IPS-15b (cell line): ENCODE measurements around the gene PHAF1.

Experiments
- H3K27me3 ChIP-seq: one replicate; pipeline ENCODE4 v1.6.1; 2013; ENCODE audit warnings: low read length; ENCODE audit not compliant: control insufficient read depth, insufficient read depth
- H3K36me3 ChIP-seq: one replicate; pipeline ENCODE4 v1.6.1; 2013; ENCODE audit warnings: low read length; ENCODE audit not compliant: control insufficient read depth, insufficient read depth
- H3K4me1 ChIP-seq: one replicate; pipeline ENCODE4 v1.6.1; 2013; ENCODE audit warnings: mild to moderate bottlenecking, low read length; ENCODE audit not compliant: control insufficient read depth, insufficient read depth
- H3K4me3 ChIP-seq: one replicate; pipeline ENCODE4 v1.5.1; 2013; ENCODE audit warnings: low read depth, low read length
- H3K9ac ChIP-seq: one replicate; pipeline ENCODE4 v1.6.1; 2013; ENCODE audit warnings: low read depth, mild to moderate bottlenecking, low read length
- H3K9me3 ChIP-seq: one replicate; pipeline ENCODE4 v1.6.1; 2013; ENCODE audit warnings: mild to moderate bottlenecking, low read length; ENCODE audit not compliant: control insufficient read depth, insufficient read depth

Gene PHAF1

GRCh38 chr16:67088551-67088950, 21.2 kb upstream of the PHAF1 start:
- Histone ChIP-seq H3K27me3 (no peaks in the 10 kb centered on the region), H3K4me3 (no peak overlapping the region), H3K9me3 (no peaks in the 10 kb centered on the region), H3K36me3 (no peaks in the 10 kb centered on the region), H3K4me1 (no peaks in the 10 kb centered on the region), H3K9ac (no peak overlapping the region)

GRCh38 chr16:67089101-67089500, 20.6 kb upstream of the PHAF1 start:
- Histone ChIP-seq H3K9ac (no peak overlapping the region), H3K9me3 (no peaks in the 10 kb centered on the region), H3K36me3 (no peaks in the 10 kb centered on the region), H3K27me3 (no peaks in the 10 kb centered on the region), H3K4me3 (no peak overlapping the region), H3K4me1 (no peaks in the 10 kb centered on the region)

GRCh38 chr16:67091906-67092566, 17.7 kb upstream of the PHAF1 start:
- Histone ChIP-seq H3K27me3 (no peaks in the 10 kb centered on the region), H3K4me3 (no peak overlapping the region), H3K9ac (no peak overlapping the region), H3K9me3 (no peaks in the 10 kb centered on the region), H3K4me1 (no peaks in the 10 kb centered on the region), H3K36me3 (no peaks in the 10 kb centered on the region)

- no peaks in the 10 kb centered on the region for H3K36me3 ChIP-seq
- no peak overlapping the region for H3K9ac ChIP-seq
Observed at GRCh38 chr16:67093098-67093726, 16.5 kb upstream of the PHAF1 start.

GRCh38 chr16:67098599-67098998, 11.1 kb upstream of the PHAF1 start:
- Histone ChIP-seq H3K4me1 (no peaks in the 10 kb centered on the region), H3K9me3 (no peaks in the 10 kb centered on the region), H3K27me3 (no peaks in the 10 kb centered on the region), H3K4me3 (no peak overlapping the region), H3K9ac (no peak overlapping the region), H3K36me3 (no peaks in the 10 kb centered on the region)

More at GRCh38 chr16:67093098-67093726, 16.5 kb upstream of the PHAF1 start:
- Histone ChIP-seq H3K27me3 (no peaks in the 10 kb centered on the region), H3K9me3 (no peaks in the 10 kb centered on the region), H3K4me1 (no peaks in the 10 kb centered on the region), H3K4me3 (no peak overlapping the region)

GRCh38 chr16:67100569-67101310, 9.0 kb upstream of the PHAF1 start:
- Histone ChIP-seq H3K27me3 (no peaks in the 10 kb centered on the region), H3K9ac (no peak overlapping the region), H3K4me3 (no peak overlapping the region), H3K4me1 (no peaks in the 10 kb centered on the region), H3K36me3 (no peaks in the 10 kb centered on the region), H3K9me3 (no peaks in the 10 kb centered on the region)

- Histone ChIP-seq H3K9ac (no peak overlapping the region), H3K9me3 (no peaks in the 10 kb centered on the region), H3K27me3 (no peaks in the 10 kb centered on the region), H3K4me1 (no peaks in the 10 kb centered on the region), H3K4me3 (no peak overlapping the region), H3K36me3 (no peaks in the 10 kb centered on the region)
Observed at GRCh38 chr16:67101311-67102082, 8.2 kb upstream of the PHAF1 start.

- Histone ChIP-seq H3K4me3 (no peak overlapping the region), H3K36me3 (no peaks in the 10 kb centered on the region), H3K9ac (no peak overlapping the region), H3K27me3 (peaks cover 6% of the 10 kb centered on the region), H3K4me1 (no peaks in the 10 kb centered on the region), H3K9me3 (no peaks in the 10 kb centered on the region)
Observed at GRCh38 chr16:67104061-67104460, 5.7 kb upstream of the PHAF1 start.

GRCh38 chr16:67104845-67105244, 4.9 kb upstream of the PHAF1 start:
- Histone ChIP-seq H3K4me1 (no peaks in the 10 kb centered on the region), H3K27me3 (peaks cover 6% of the 10 kb centered on the region), H3K9ac (no peak overlapping the region), H3K36me3 (no peaks in the 10 kb centered on the region), H3K9me3 (no peaks in the 10 kb centered on the region), H3K4me3 (no peak overlapping the region)

GRCh38 chr16:67105246-67105645, 4.5 kb upstream of the PHAF1 start:
- Histone ChIP-seq H3K27me3 (peaks cover 6% of the 10 kb centered on the region), H3K4me3 (no peak overlapping the region), H3K36me3 (no peaks in the 10 kb centered on the region), H3K9ac (no peak overlapping the region), H3K4me1 (no peaks in the 10 kb centered on the region), H3K9me3 (no peaks in the 10 kb centered on the region)

- Histone ChIP-seq H3K36me3 (no peaks in the 10 kb centered on the region), H3K9ac (no peak overlapping the region), H3K4me1 (no peaks in the 10 kb centered on the region), H3K27me3 (peaks cover 6% of the 10 kb centered on the region), H3K4me3 (no peak overlapping the region), H3K9me3 (no peaks in the 10 kb centered on the region)
Observed at GRCh38 chr16:67105881-67106280, 3.9 kb upstream of the PHAF1 start.
